GM06990 (cell line): ENCODE data around the gene BEST4.

Experiments used
- DNase-seq: peaks from one replicate; pipeline ENCODE4 v3.0.0-alpha.2; 2011; ENCODE audit not compliant: insufficient read length; ENCODE audit errors: extremely low read depth
- H3K27me3 ChIP-seq: replicated peaks from 2 replicates; pipeline ENCODE4 v1.6.0; 2011; ENCODE audit warnings: low read length; ENCODE audit not compliant: control insufficient read depth, insufficient read depth
- H3K36me3 ChIP-seq: 2 replicates; pipeline ENCODE4 v1.5.1; 2011; ENCODE audit warnings: low read length; ENCODE audit not compliant: control insufficient read depth, insufficient read depth
- H3K4me3 ChIP-seq: replicated peaks from 2 replicates; pipeline ENCODE4 v1.5.1; 2011; ENCODE audit warnings: low read depth, mild to moderate bottlenecking, control low read depth, low read length
- TF ChIP-seq, protein P1 (sequence below): IDR thresholded peaks from 2 replicates; pipeline ENCODE4 v1.5.1; 2011; ENCODE audit warnings: low read length, control low read depth, mild to moderate bottlenecking, inconsistent platforms; ENCODE audit not compliant: insufficient read depth, poor library complexity, severe bottlenecking

BEST4 gene

DNA sequence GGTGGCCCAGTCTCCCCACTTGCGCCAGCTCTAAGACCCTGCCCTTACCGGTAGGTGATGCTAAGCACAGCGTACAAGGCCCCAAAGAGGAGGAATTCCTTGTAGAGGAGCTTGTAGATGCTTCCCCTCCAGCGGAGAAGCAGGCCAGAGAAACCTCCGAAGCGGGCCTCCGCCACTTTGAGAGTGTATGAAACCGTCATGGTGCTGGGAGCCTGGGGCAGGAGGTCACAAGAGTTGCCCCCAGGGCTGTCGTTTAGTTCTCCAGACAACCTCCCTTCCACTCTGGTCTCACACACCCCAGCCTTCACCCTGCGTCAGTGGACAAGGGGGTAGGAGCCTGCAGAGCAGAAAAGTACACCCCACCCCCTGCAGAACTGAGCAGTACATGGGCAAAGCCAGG lies 464 bp downstream of the BEST4 start:
- Histone ChIP-seq H3K4me3 (no peak overlapping the region), H3K36me3 (peaks cover 1% of the 10 kb centered on the region; the same call in 1 of the 2 replicates), H3K27me3 (no peaks in the 10 kb centered on the region)
- TF ChIP-seq, protein P1, sequence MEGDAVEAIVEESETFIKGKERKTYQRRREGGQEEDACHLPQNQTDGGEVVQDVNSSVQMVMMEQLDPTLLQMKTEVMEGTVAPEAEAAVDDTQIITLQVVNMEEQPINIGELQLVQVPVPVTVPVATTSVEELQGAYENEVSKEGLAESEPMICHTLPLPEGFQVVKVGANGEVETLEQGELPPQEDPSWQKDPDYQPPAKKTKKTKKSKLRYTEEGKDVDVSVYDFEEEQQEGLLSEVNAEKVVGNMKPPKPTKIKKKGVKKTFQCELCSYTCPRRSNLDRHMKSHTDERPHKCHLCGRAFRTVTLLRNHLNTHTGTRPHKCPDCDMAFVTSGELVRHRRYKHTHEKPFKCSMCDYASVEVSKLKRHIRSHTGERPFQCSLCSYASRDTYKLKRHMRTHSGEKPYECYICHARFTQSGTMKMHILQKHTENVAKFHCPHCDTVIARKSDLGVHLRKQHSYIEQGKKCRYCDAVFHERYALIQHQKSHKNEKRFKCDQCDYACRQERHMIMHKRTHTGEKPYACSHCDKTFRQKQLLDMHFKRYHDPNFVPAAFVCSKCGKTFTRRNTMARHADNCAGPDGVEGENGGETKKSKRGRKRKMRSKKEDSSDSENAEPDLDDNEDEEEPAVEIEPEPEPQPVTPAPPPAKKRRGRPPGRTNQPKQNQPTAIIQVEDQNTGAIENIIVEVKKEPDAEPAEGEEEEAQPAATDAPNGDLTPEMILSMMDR = no peak
- no peak for DNase-seq

DNA sequence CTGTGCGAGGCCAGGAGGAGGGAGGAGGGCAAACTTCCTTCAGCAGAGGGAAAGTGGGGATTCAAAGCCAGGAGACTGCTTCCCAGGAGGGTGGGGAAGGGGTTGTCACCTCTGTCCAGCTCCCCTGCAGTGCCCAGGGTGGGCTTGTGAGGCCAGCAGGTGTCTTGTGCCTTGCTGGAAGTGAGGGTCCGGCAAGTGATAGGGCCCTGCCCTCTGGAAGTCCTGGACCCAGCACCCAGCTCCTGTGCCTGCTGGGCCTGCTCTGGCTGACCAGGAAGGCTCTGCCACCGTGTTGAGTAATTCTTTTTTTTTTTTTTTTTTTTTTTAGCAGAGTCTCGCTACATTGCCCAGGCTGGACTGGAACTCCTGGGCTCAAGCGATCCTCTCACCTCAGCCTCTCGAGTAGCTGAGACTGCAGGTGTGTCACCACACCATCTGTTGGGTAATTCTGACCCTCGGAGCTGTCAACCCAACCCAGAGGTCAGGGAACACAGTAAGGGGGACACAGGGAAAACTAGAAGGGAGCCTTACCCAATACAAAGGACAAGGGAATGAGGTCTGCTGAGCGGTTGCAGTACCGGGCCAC lies 1.0 kb downstream of the BEST4 start:
- peaks cover 1% of the 10 kb centered on the region; the same call in 1 of the 2 replicates for H3K36me3 ChIP-seq
- no peak overlapping the region for H3K4me3 ChIP-seq
- no peak for DNase-seq
- TF ChIP-seq, protein P1 = no peak
- H3K27me3 ChIP-seq = no peaks in the 10 kb centered on the region

DNA sequence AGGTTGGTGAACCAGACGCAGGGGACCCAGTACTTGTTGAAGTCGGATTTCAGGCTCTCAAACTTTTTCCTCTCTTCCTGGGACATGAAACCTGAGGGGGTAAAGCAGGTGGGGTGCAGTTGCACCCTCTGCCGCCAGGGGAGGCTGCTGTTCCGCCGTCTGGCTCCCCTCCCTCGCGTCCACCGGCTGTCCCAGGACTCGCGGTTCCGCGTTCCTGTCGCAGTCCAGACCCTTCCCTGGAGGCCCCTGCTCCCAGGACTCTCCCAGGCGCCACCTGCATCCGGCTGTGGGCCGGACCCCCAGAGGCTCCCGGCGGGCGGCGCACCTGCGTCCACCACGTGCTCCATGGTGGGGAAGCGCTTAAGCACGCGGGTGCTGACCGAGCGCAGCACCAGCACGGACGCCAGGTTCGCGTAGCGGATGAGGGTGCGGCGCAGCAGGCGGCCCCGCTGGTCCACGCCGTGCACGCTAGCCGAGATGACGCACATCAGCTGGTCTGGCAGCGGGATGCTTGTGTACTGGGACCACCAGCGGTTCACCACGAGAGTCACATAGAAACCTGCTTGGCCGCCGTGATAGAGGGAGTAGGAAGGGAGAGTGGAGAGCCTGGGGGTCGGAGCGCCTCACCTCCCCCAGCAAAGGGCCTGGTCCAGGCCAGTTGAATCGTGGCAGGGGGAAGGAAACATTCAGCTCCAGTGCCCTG lies 1.7 kb downstream of the BEST4 start:
- Histone ChIP-seq H3K36me3 (peaks cover 3% of the 10 kb centered on the region), H3K4me3 (peak overlapping the region; percentile 48), H3K27me3 (no peaks in the 10 kb centered on the region)
- TF ChIP-seq, protein P1 = peak; percentile 100
- peak; percentile 84 for DNase-seq

DNA sequence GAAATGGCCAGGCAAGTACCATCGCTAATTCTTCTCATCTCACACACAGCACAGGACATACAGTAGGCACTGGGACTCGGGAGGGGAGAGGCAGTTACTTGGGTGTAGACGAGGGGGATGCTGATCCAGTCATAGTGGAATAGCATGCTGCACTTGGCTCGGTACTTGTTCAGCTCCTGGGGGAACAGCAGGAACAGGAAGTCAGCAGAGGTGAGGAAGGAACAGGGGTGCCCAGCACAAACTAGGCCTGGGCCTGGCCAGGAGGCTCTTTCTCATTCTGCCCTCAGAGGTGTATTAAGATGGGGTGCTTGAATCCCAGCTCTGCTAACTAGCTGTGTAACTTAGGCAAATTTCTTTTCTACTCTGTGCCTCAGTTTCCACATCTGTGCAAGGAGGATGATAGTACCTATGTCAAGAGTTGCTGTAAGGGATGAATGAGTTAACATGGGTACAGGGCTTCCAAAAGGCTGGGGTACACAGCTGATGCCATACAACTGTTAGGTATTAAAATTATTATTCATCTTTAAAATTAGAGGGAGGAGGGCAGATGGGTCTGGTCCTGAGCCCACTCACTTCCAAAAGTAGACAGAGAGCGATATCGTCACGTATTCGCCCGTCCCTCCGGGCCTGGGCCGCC lies 2.4 kb downstream of the BEST4 start:
- TF ChIP-seq, protein P1 = no peak
- no peaks in the 10 kb centered on the region for H3K27me3 ChIP-seq
- peak overlapping the region; percentile 48 for H3K4me3 ChIP-seq
- H3K36me3 ChIP-seq = peaks cover 6% of the 10 kb centered on the region
- no peak for DNase-seq

DNA sequence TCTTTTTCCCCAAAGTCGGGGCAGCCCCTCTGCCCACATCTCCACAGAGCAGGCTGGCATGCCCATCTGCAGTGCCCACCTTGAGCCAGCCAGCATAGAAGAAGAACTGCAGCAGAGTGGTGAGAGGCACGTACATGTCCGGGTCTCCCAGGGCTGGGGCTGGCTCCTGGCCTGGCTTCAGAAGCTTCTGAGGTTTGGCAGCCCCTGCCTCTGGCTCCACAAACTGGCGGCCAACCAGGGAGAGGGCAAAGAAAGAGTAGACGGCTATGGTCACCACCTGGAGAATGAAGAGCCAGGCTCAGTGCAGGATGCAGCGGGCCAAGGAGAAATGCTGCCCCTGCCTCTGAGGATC lies 3.0 kb downstream of the BEST4 start:
- Histone ChIP-seq H3K27me3 (no peaks in the 10 kb centered on the region), H3K36me3 (peaks cover 11% of the 10 kb centered on the region), H3K4me3 (no peak overlapping the region)
- TF ChIP-seq, protein P1 = peak; percentile 1
- DNase-seq = no peak
